Stimulated activated naive CD4-positive, alpha-beta T cell (primary cell): ENCODE measurements around the gene OR6C3.
"Not testable (repeated sequence)": the region's sequence is repeated elsewhere in the genome, so short reads cannot be mapped to it uniquely, and the experiment has no call there.

Experiments used
- DNase-seq, 6 experiments: peaks; one replicate each; lab custom pipeline; 2025; lab: John Stamatoyannopoulos, UW

OR6C3 gene

GRCh38 chr12:55330446-55330845 is at the start of gene OR6C3:
Gene OR6C3 (plus strand): TSS chr12:55330746. CDS start chr12:55331701, 955 bp downstream.
- DNase-seq, result no peak

DNA sequence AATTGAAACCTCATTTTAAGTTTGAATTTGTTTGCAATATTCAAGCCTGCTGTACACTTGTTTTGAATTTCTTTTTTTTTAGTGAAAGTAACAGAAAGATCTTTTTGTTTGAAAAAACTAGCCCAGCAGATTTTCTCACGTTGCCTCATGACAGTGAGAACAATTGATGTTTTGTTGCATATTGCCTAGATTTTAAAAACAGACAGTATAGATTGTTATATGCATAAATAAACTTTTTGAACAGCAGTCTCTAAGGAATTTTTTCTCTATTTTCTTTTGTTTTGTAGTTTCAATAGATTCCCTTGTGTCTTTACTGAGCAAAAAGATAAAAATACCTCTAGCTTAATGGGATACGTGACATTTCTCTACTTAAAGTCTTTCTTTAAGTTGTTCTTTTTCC is 49.6 kb upstream of the OR6C3 start:
- DNase-seq, result no peak

DNA sequence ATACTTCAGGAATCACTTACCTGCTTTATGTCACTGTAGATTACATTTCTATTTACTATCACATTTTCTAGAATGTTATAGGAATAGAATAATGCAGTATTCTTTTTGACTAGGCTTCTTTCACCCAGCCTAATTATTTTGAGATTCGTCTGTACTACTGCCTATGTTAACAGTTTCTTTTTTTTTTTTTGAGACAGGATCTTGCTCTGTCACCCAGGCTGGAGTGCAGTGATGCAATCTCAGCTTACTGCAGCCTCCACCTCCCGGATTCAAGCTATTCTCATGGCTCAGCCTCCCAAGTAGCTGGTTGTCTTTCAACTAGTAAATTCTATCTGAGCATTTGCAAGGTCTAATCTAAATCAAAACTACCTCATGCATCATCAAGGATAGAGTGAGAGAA is 40.5 kb upstream of the OR6C3 start:
- no peak for DNase-seq

GRCh38 chr12:55296469-55296868 is 34.1 kb upstream of the OR6C3 start, which contains the start of gene OR6C6:
Gene OR6C6 (minus strand): TSS chr12:55296569. CDS start chr12:55295232, 1,337 bp downstream.
- DNase-seq, result no peak

GRCh38 chr12:55314043-55314442 is 16.5 kb upstream of the OR6C3 start, which contains the start of gene OR6C1:
Gene OR6C1 (plus strand): TSS chr12:55314343. CDS start chr12:55320600, 6,257 bp downstream.
- DNase-seq, result no peak

DNA sequence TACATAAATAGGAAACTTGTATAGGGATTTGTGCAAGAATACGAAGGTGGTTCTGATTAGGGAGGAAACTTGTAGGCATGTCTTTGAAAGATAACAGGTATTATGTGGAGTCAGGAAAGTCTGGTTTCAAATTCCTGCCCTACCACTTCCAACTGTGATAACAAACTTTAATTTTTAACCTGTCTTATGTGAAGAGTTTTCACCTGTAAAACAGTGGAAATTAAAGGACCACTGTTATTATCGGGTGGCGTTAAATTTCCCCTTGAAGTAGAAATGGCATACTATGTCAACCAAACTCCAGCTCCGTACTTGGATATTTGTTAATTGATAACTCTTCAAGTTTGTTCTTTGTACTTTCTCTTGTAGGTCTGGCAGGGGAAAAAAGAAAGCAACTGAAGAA is 10.3 kb upstream of the OR6C3 start:
- no peak for DNase-seq

GRCh38 chr12:55325801-55326200 is 4.7 kb upstream of the OR6C3 start:
- DNase-seq, result not testable (repeated sequence)

DNA sequence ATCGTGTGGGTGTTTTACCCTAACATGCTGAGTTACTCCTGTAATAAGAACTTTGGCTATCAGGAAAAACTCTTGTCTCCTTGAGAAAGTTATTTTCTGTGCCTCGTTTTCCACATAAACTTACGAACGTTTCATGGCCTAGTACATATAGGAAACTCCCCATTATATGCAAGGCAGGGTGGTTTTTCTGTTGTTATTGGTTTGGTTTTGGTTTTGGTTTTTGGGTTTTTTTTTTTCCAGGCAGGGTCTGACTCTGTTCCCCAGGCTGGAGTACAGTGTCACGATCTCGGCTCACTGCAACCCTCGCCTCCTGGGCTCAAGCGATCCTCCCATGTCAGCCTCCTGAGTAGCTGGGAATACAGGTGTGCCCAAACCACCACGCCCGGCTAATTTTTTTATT is 5.5 kb downstream of the OR6C3 start:
- DNase-seq, result no peak

GRCh38 chr12:55355338-55355737 is 24.8 kb downstream of the OR6C3 start:
- not testable (repeated sequence) for DNase-seq

DNA sequence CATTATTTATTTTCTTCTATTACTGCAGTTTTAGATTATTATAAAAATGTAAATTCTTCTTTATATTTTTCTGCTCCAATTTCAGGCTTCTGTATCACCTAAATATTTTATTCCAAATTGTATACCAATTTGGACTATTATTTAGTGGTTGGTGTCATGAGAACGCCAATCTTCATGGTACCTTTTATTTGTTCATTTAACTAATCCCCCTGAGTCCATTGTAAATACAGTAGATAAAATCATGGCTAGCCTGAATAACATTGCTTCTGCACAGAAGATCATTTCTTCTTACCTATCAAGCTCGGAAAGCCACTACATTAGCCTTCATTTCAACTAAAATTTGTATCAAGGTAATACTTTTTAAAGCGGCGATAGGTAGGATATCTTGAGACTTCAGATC is 32.1 kb downstream of the OR6C3 start, which contains the start of gene OR6C75:
OR6C75 (plus strand) TSS at position 301 of the 400 bp plus-strand sequence. CDS start 2,136 bp downstream, outside the sequence.
- no peak for DNase-seq

GRCh38 chr12:55365086-55365485 is 34.5 kb downstream of the OR6C3 start:
- no peak for DNase-seq

- DNase-seq, result no peak
These were observed 42.0 kb downstream of the OR6C3 start for GRCh38 chr12:55372521-55372920.
